Uterus (tissue), 2 donors: ENCODE measurements around the gene PTPN20.

Experiments
- CTCF ChIP-seq, 4 experiments: fragments of 200-600 bp in 2 of 4; fragments of 450-650 bp in 2 of 4; sonication (generic) in 2 of 4; IDR thresholded peaks; one replicate each; pipeline ENCODE4 v1.5.1; 2016 to 2019; ENCODE audit warnings: antibody characterized with exemption in 4 of 4, mild to moderate bottlenecking in 2 of 4, moderate library complexity in 1 of 4
- POLR2A ChIP-seq, 2 donors: fragments of 450-650 bp; IDR thresholded peaks; one replicate each; pipeline ENCODE4 v1.6.1; 2016; ENCODE audit warnings: antibody characterized with exemption in 2 of 2, mild to moderate bottlenecking in 1 of 2, moderate library complexity in 1 of 2

- TF ChIP-seq CTCF (IDR thresholded peaks at IDR 0.05) (no peak), POLR2A (IDR thresholded peaks at IDR 0.05) (no peak)
Observed at GRCh38 chr10:46998192-46998591, 87.0 kb downstream of the PTPN20 start.
